Stimulated activated CD4-positive, alpha-beta T cell treated with anti-CD3 and anti-CD28 coated beads, Interleukin-15, amount 100 ng/mL, for 1 hour (primary cell): ENCODE results near the gene AP3M1.
"Not testable (repeated sequence)": the region's sequence is repeated elsewhere in the genome, so short reads cannot be mapped to it uniquely, and the experiment has no call there.

Source experiments
- DNase-seq, 2 donors: peaks; one replicate each; pipeline ENCODE4 v3.0.0-alpha.2; 2020; ENCODE audit warnings: low read depth in 1 of 2, low spot score in 1 of 2

The AP3M1 gene, protein sequence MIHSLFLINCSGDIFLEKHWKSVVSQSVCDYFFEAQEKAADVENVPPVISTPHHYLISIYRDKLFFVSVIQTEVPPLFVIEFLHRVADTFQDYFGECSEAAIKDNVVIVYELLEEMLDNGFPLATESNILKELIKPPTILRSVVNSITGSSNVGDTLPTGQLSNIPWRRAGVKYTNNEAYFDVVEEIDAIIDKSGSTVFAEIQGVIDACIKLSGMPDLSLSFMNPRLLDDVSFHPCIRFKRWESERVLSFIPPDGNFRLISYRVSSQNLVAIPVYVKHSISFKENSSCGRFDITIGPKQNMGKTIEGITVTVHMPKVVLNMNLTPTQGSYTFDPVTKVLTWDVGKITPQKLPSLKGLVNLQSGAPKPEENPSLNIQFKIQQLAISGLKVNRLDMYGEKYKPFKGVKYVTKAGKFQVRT

GRCh38 chr10:74150204-74150989 lies at the start of gene AP3M1:
TSS of gene AP3M1 (minus strand) at chr10:74150828. CDS start at chr10:74138379, 12,449 bp downstream.
- DNase-seq = peak; percentile 63

DNA sequence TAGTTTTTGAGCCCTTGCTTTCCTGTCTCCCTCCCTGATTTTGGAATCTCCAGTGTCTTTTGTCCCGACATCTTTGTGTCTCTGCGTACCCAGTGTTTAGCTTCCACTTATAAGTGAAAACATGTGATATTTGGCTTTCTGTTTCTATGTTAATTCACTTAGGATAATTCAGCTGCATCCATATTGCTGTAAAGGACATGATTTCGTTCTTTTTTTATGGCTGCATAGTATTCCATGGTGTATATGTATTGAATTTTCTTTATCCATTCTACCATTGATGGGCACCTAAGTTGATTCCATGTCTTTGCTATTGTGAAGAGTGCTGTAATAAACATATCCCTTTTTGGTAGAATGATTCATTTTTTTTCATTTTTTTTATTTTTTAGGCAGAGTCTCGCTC lies 48.7 kb upstream of the AP3M1 start:
- no peak for DNase-seq

- DNase-seq = no peak
Observed at GRCh38 chr10:74194999-74195398, 44.4 kb upstream of the AP3M1 start.

DNA sequence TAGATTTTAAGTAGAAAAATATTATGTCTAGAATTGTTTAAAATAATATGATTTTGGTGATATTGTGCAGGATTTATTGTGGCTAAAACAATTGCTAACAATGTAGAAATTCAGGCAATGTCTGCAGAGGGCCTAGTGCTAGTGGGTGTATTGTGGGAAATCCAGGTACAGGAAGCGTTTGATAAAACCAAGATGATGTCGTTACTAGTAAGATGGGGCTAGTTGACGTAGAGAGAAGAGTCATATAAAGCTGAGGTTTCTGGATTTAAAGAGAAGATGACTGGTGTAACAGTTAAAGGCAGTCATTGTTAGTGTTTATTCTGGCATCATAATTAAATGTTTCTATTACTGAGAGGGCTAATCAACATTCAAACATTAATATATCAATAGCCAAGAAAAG lies 43.9 kb upstream of the AP3M1 start:
- DNase-seq = no peak

GRCh38 chr10:74190494-74190893 lies 39.9 kb upstream of the AP3M1 start:
- DNase-seq = no peak

- no peak for DNase-seq
Observed at GRCh38 chr10:74189999-74190421, 39.4 kb upstream of the AP3M1 start.

- DNase-seq = not testable (repeated sequence)
Observed at GRCh38 chr10:74188617-74189016, 38.0 kb upstream of the AP3M1 start.

GRCh38 chr10:74187237-74187636 lies 36.6 kb upstream of the AP3M1 start:
- no peak for DNase-seq

DNA sequence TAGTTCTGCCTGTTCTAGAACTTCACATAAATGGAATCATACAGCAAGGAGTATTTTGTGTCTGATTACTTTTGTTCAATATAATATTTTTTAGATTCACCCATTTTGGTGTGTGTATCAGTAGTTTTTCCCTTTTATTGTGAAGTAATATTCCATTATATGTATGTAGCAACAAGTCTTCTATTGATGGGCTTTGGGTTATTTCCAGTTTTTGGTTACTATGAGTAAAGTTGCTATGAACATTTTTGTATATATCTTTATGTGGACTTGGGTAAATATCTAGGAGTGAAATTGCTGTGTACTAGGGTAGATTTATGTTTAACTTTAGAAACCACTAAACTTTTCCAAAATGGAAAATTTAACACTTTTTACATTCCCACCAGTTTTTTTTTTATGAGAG lies 36.0 kb upstream of the AP3M1 start:
- DNase-seq = no peak

GRCh38 chr10:74179111-74179710 lies 28.6 kb upstream of the AP3M1 start:
- DNase-seq = no peak

- no peak for DNase-seq
Observed at GRCh38 chr10:74178042-74178791, 27.6 kb upstream of the AP3M1 start.

DNA sequence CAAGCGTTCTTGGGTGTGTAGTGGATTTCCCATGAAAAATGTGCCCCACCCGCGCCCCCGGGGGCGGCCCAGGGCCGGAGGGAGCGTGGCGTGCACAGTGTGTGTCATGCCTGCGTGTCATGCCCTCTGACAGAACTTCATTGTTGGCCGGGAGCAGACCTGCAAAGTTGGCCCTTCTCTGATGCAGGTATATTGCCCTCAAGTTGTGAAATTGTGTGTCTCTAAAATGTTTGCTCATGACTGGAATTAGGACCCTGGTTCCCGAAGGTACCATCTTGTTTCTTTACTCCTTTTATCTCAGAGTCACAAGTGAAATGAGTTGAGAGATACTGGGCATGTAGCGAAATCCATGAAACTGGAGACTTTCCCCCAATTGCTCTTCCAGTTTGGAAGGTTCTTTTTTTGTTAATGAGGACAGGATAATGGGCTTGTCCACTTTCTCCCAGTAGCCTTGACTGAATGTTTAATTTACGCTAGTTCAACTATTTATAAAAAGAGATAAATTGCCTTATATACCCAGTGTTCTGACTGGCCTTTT lies 26.6 kb upstream of the AP3M1 start:
- peak in 1 of 2 donors; percentile 38 for DNase-seq

DNA sequence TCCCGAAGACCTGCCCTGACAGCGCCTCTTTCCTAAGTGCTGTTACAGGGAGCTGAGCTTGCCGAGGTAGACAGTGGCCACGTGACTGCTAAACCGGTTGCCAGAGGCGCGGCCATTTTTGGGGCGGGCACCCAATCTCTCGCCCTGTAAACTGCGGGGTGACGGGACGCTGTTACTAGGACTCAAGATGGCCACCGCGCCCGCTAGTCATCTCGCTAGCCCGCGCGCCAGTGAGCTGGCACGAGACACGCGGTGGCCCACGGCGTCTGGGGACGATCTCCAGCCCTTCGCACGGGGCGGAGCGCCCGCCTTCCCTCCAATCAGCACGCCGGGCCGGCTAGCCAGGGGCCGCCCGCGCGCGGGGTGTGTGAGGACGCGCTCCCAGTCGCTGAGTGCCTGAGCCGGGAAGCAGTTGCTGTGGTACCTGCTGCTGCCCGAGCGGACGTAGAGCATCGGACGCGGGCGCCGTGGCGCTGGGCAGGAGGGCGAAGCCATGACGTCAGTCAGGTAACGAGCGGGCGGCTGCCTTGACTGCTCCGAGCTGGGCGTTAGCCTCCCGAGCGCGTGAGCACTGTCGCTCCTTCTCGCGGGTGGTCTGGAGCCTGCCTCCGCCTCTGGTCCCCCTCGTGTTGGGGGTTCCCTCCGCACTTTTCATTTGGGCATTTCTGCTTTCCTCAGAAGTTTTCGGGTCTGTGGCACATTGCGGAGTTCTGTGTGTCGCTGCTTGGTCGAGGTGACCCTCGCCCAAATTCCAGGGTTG lies 25.9 kb upstream of the AP3M1 start:
- DNase-seq = peak; percentile 90 to 92

DNA sequence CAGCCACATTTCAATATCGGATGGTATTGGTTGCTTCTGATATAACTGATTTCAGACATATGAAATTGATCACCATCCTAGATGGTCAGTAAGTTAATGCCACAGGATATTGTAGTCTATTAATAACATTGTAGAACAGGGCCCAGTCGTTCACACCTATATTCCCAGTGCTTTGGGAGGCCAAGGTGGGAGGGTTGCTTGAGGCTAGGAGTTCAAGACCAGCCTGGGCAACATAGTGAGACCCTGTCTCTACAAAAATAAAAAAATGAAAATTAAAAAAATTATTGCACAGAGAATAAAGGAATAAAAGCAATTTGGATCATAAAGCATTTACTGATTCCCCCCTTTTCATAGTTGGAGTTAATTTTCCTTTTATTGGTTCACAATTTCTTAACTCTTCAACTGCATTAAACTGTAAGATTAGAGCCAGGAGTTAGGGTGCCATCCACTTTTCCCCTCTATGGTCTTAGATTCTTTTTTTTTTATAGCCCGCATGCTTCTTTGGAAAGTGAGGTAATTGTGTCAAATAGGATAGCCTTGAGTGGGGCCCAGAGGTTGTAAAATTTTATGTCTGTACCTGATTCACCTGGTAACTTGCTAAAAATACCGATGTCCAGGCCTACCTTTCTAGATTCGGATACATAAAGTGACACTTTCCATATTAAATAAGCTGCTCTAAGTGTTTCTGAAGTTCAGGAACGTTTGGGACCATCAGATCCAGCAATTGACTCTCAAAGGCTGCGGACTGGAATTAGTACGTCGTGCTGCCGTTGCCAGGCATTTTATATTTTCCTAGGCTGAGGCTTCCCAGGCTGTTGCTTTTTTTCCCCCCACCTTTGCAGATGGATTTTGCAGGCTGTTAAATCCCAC lies 25.1 kb upstream of the AP3M1 start:
- DNase-seq = no peak

DNA sequence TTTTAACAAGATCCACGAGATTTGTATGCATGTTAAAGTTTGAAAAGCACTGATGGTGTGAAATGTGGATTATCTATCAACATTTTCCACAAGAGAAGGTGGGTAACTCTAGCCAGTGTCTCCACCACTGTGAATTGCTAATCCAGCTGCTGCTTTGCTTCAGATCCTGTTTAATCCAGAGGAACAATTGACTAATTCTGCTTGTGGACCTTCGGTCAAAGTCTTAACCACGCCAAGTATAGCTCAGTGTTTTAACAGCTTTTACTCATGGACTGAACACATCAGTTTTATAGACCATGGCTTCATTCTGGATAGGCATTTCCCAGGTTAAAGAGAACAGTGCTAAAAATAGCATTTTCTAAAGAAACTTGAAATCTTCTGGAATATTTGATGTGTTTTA lies 23.9 kb upstream of the AP3M1 start:
- DNase-seq = no peak

DNA sequence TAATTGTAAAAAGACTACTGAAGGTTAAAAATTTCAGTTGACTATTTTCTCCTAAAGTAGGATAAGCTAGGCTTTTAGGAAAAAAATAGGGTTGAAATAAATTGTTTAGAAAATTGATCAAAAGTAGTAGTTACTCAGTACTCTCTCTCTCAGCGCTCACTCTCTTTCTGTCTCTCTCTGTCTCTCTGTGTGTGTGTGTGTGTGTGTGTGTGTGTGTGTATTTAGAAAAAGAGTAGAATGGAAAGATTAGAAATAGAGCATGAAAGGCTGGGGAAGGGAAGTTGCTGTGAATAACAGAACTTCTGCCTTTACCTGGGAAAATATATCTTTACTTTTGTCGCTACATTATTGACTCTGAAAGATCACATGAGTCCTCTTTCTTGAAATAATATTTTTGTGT lies 21.0 kb upstream of the AP3M1 start:
- DNase-seq = no peak

DNA sequence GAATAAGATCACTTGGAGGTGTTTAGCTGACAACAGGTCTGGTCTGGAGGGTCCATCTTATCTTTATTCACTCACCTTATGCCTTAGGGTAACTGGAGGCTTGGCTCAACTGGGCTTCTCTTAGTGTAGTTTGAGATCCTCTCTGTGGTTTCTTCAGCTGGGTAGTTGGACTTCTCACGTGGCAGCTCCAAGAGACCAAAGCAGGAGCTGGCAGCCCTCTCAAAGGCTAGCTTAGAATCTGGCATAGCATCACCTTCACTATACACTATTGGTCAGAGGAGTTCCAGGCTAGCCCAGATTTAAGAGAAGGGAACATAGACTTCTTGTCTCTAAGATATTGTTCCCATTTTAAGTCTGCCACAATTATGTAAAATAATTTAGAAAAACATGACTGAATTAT lies 16.8 kb upstream of the AP3M1 start:
- no peak for DNase-seq

DNA sequence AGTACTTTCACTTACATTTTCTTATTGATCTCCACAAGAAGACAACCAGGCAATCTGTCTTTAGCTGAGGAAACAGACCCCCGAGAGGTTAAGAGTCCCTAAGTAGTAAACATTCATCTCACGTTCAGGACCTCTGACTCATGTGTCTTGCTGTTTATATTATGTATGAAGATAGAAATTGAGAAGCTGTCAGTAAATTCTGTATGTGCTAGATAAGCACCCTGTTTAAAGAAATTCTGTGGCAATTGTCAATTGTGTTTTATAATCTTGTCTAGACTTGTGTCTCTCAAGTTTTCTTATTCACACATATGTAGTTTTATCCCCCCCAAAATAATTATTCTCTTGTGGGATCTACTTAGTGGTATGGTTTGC lies 14.9 kb upstream of the AP3M1 start:
- DNase-seq = no peak
